Measurements from ENCODE around the gene VCL. TPM values are rescaled to one million over a fixed set of nuclear protein-coding genes. Genes with fewer than 3 reads are reported as not detected.
A peak's percentile ranks its signal among the peaks of the same experiment; 100 is the strongest.
"Not testable (repeated sequence)": the region's sequence is repeated elsewhere in the genome, so short reads cannot be mapped to it uniquely, and the experiment has no call there.

VCL gene
- total RNA-seq, 2 donors from 2014 or later, result 24.4 to 31.6 TPM

- no peak for TF ChIP-seq POLR2A (IDR thresholded peaks at IDR 0.05)
- no peak for TF ChIP-seq CTCF (IDR thresholded peaks at IDR 0.05)
- Histone ChIP-seq H3K27me3 (no peaks in the 10 kb centered on the region), H3K36me3 (replicated peaks in 1 of 2; ENCODE audit: insufficient read depth in 1 of 2, low read depth in 2 of 2) (peaks cover 7 to 20% of the 10 kb centered on the region in 2 donors), H3K4me3 (no peak overlapping the region), H3K4me1 (peaks cover 14% of the 10 kb centered on the region), H3K27ac (no peak overlapping the region), H3K9me3 (no peaks in the 10 kb centered on the region)
- 89 to 94% methylated on average over 5 of the region's 5 CpGs for WGBS, 2 donors
- intact Hi-C loops (cut with DNase I), result no loop called here
- DNase-seq (no peak), ATAC-seq (no peak)
Observed at GRCh38 chr10:74137992-74138391, 140.1 kb downstream of the VCL start.

GRCh38 chr10:74138596-74138995 lies 140.7 kb downstream of the VCL start:
- ATAC-seq; H3K4me3 ChIP-seq; intact Hi-C loops (cut with DNase I); H3K9me3 ChIP-seq; H3K27me3 ChIP-seq; H3K27ac ChIP-seq; DNase-seq: not testable (repeated sequence)
- Histone ChIP-seq H3K36me3 (replicated peaks in 1 of 2; ENCODE audit: insufficient read depth in 1 of 2, low read depth in 2 of 2) (peaks cover 4 to 20% of the 10 kb centered on the region in 2 donors), H3K4me1 (peaks cover 16% of the 10 kb centered on the region)
- WGBS, 2 donors, result 90 to 98% methylated on average over 5 of the region's 5 CpGs

- Histone ChIP-seq H3K27me3 (no peaks in the 10 kb centered on the region), H3K36me3 (replicated peaks in 1 of 2; ENCODE audit: insufficient read depth in 1 of 2, low read depth in 2 of 2) (peaks cover 4 to 20% of the 10 kb centered on the region in 2 donors), H3K9me3 (no peaks in the 10 kb centered on the region), H3K4me1 (peaks cover 10% of the 10 kb centered on the region), H3K4me3 (no peak overlapping the region), H3K27ac (no peak overlapping the region)
- intact Hi-C loops (cut with DNase I), result no loop called here
- ATAC-seq (no peak), DNase-seq (no peak)
- WGBS, 2 donors, result 95 to 97% methylated on average over 9 to 15 of the region's 18 CpGs
- TF ChIP-seq POLR2A (IDR thresholded peaks at IDR 0.05) (no peak), CTCF (IDR thresholded peaks at IDR 0.05) (no peak)
Observed at GRCh38 chr10:74139981-74140380, 142.1 kb downstream of the VCL start.

GRCh38 chr10:74140553-74140952 lies 142.6 kb downstream of the VCL start:
- WGBS, 2 donors, result 19 to 22% methylated on average over 2 of the region's 2 CpGs
- Histone ChIP-seq H3K9me3 (no peaks in the 10 kb centered on the region), H3K27me3 (no peaks in the 10 kb centered on the region), H3K4me1 (peaks cover 12% of the 10 kb centered on the region), H3K4me3 (no peak overlapping the region), H3K36me3 (replicated peaks in 1 of 2; ENCODE audit: insufficient read depth in 1 of 2, low read depth in 2 of 2) (peaks cover 4 to 20% of the 10 kb centered on the region in 2 donors), H3K27ac (no peak overlapping the region)
- intact Hi-C loops (cut with DNase I), result no loop called here
- TF ChIP-seq CTCF (IDR thresholded peaks at IDR 0.05) (no peak), POLR2A (IDR thresholded peaks at IDR 0.05) (no peak)
- ATAC-seq (no peak), DNase-seq (no peak)

GRCh38 chr10:74145133-74145532 lies 147.2 kb downstream of the VCL start:
- DNase-seq (no peak), ATAC-seq (peak; percentile 18)
- intact Hi-C loops (cut with DNase I), result no loop called here
- Histone ChIP-seq H3K27me3 (no peaks in the 10 kb centered on the region), H3K27ac (no peak overlapping the region), H3K4me3 (no peak overlapping the region), H3K9me3 (no peaks in the 10 kb centered on the region), H3K36me3 (replicated peaks in 1 of 2; ENCODE audit: insufficient read depth in 1 of 2, low read depth in 2 of 2) (no peaks in the 10 kb centered on the region), H3K4me1 (peaks cover 24% of the 10 kb centered on the region)
- TF ChIP-seq POLR2A (IDR thresholded peaks at IDR 0.05), result no peak
- no peak for TF ChIP-seq CTCF (IDR thresholded peaks at IDR 0.05)
- WGBS, 2 donors, result 13 to 21% methylated on average over 2 of the region's 2 CpGs

GRCh38 chr10:74146980-74147379 lies 149.1 kb downstream of the VCL start:
- H3K36me3 ChIP-seq (replicated peaks in 1 of 2; ENCODE audit: insufficient read depth in 1 of 2, low read depth in 2 of 2); intact Hi-C loops (cut with DNase I); H3K27me3 ChIP-seq; H3K9me3 ChIP-seq; H3K27ac ChIP-seq; ATAC-seq; H3K4me3 ChIP-seq; DNase-seq: not testable (repeated sequence)
- 94 to 97% methylated on average over 10 of the region's 10 CpGs for WGBS, 2 donors
- H3K4me1 ChIP-seq, result peaks cover 28% of the 10 kb centered on the region
